CD4-positive, alpha-beta T cell treated with Interleukin-4 for 1 hour (primary cell): ENCODE data around the gene TNRC6C.
A peak's percentile ranks its signal among the peaks of the same experiment; 100 is the strongest.
"Not testable (repeated sequence)": the region's sequence is repeated elsewhere in the genome, so short reads cannot be mapped to it uniquely, and the experiment has no call there.

ENCODE experiments used
- DNase-seq, 2 donors: peaks; one replicate each; pipeline ENCODE4 v3.0.0-alpha.2; 2020 to 2022

Gene TNRC6C

DNA sequence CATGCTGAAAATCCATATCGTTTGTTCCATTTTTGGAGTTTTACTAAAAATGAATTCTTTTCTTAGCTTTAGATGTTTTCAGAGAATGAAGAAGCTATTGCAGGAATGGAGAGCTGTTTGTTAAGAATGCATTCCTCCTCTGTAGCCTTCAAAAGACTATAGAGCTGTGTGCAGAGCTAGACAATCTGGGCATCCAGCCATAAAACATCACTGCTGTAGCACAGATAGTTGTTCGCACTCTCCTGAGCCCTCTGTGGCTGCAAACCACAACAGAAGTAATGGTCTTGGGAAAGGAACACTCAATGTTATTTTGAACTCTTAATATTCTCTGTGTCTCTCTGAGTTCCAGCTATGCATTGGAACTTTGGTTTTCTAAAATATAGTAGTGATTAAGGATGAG, 4.9 kb downstream of the TNRC6C start:
- peak; percentile 58 to 63 for DNase-seq

DNA sequence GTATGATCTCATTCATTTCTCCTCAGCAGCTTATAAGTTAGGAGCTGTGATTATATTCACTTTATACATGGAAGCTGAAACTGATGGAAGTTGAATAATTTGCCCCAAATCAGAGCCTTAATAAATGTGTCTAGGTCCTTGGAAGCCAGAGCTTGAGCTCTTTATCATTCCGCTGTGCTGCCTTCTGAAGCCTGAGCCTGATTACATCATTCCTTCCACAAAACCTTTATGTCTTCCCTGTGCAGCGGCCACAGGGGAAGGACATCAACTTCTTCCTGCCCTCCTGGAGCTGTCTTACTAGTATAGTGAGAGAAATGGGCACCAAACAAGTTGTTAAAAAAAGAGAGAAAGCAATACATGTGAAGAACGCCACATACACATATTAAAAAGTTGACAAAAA, 6.8 kb downstream of the TNRC6C start:
- no peak for DNase-seq

DNA sequence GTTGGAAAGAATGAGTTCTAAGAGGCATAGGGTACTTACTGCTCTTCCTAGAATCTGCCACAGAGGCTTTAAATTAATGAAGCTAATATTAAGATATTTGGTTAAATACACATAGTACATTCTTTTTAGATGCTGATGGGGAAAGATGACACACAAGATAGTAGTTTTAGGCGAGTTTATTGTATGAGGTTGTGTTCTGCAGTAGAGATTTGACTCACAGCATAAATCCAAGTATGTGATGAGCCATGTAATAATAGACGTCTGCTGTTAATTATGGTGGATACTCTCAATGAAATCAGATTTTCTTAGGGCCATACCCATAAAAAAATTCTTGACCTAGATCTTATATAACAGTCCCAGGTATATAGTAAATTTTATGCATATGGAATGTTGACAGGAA, 8.0 kb downstream of the TNRC6C start:
- DNase-seq = no peak

DNA sequence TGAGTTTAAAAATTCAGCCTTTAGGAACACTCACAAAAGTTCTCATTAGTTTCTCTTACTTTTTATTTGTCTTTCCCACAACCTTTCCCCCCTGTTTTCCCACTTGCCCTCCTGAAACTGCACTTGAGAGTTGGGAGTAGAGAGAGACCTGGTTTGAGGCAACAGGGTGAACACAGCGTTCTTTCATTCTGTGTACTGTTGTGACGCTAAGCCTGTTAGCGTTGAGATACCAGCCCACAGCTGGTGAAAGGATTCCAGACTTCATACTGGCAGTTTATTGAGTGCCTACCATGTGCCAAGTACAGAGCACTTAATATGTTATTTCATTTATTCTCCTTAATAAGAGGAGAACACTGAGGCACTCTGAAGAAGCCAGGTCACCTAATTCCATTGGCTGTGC, 10.3 kb downstream of the TNRC6C start:
- no peak for DNase-seq

DNA sequence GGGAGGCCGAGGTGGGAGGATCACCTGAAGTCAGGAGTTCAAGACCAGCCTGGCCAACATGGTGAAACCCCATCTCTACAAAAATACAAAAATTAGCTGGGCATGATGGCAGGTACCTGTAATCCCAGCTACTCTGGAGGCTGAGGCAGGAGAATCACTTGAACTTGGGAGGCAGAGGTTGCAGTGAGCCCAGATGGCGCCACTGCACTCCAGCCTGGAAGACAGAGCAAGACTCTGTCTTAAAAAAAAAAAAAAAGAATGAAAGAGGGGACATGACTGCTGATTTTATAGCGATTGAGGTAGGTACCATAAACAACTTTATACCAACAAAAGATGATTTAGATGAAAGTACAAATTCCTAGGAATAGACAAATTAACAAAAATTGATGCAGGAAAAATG, 13.8 kb downstream of the TNRC6C start:
- not testable (repeated sequence) for DNase-seq

DNA sequence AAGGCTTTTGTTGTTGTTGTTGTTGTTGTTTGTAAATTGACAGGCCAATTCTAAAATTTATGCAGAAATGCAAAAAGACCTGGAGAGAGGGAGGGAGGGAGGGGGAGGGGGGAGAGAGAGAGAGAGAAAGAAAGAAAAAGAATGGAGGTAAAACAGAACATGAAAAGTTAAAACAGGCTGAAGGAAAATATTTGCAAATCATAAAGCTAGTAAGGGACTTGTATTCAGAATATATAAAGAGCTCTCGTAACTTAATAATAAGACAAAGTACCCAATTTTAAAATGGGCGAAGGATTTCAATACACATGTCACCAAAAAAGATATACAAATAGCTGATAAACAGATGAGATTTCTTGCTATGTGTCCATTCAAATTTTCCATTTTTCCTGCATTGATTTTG, 15.4 kb downstream of the TNRC6C start:
- no peak for DNase-seq

DNA sequence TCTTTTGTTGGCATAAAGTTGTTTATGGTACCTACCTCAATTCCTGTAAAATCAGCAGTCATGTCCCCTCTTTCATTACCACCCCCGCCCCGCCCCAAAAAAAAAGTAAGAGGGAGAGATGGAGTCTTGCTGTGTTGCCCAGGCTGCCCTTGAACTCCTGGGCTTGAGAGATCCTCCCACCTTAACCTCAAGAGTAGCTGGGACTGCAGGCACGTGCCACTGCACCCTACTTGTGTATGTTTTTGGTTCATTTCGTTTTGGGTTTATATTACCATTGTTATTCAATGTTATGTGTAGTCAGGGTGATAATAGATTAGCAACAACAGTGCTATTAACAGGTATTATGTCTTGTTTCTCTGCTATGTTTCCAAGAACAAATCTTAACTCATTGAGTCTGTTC, 15.9 kb downstream of the TNRC6C start:
- DNase-seq = no peak

DNA sequence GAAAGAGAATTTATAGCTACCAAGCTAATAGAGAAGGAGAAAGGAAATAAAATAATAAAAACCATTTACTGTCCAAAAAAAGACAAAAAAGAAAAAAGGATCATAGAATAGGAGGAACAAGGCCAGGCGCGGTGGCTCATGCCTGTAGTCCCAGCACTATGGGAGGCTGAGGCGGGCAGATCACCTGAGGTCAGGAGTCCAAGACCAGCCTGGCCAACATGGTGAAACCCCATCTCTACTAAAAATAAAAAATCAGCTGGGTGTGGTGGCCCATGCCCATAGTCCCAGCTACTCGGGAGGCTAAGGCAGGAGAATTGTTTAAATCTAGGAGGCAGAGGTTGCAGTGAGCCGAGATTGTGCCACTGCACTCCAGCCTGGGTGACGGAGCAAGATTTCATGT, 23.9 kb downstream of the TNRC6C start:
- DNase-seq = not testable (repeated sequence)

DNA sequence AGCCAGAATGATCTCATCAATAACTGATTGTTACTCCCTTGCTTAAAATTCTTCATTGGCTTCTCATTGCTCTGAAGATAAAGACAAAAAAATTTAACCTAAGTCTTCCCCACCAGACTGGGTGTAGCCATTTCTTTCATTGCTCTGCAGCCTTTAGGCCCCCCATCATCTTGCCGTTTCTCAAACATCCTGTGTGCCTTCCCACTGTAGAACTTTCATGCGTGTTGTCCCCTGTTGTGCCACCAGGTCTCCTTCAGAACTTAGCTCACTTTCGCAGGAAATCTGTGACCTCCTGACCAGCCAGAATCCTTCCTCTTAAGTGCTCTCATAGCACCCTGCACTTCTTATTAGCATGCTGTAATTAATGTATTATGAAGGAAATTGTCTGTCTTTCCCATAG, 31.8 kb downstream of the TNRC6C start:
- DNase-seq = no peak

DNA sequence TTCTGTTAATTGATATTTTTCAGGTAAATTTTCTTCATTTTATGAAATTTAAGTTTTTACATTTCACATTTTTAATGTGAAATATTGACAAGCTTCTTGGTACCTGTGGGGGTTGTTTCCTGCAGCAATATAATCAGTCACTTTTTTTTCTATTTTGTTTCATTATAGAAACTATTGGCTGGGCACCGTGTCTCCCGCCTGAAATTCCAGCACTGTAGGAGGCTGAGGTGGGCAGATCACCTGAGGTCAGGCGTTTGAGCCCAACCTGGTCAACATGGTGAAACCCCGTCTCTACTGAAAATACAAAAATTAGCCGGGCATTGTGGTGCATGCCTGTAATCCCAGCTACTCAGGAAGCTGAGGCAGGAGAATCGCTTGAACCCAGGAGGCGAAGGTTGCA, 35.2 kb downstream of the TNRC6C start:
- DNase-seq = not testable (repeated sequence)

DNA sequence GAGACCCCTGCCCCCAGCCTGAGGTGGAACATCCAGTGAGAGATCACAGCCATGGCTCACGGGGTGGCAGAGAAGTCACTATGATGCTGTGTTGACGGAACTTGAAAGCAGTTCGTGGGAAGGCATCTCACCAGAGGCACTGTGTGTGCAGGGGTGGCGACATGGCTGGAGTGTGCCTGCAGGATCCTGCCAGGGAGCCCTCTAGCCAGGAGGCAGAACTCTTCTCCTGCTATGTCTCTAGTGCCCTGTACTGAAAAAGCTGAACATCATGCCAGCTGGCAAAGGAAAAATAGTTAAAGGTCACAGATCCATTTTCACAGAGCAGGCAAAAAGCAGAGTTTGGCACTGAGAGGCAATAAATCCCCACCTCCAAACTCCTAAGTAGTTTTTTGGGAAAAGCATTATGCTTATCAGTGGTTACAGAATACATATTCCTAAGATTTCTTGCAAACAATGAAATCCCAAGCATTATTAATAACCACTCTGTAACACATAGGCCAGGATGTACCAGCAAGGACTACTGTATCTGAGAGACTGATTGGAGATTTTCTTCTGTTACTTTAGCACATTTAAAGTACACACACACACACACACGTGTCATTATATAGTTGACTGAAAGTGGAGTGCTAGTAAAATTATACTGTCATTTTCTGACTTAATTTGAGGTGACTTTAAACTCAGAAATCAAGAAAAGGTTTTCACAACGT, 36.8 kb downstream of the TNRC6C start:
- no peak for DNase-seq

DNA sequence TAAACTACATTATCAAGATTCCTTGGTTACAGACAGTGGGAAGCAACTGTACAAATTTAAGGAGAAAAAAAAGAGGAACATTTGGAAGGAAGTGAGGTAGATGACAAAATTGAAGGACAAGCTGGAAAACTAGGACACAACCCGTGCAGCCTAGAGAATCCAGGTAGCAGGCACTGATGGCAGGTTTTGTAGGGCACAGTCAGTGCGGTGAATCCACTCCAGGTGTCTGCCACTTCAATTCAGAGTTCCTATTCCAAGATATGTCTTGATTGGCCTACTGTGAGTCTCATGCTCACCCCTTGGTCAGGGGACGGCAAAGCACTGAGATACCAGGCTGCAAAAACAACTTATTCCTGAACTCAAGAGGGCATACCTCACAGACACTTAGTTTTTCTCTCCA, 37.8 kb downstream of the TNRC6C start:
- DNase-seq = no peak

DNA sequence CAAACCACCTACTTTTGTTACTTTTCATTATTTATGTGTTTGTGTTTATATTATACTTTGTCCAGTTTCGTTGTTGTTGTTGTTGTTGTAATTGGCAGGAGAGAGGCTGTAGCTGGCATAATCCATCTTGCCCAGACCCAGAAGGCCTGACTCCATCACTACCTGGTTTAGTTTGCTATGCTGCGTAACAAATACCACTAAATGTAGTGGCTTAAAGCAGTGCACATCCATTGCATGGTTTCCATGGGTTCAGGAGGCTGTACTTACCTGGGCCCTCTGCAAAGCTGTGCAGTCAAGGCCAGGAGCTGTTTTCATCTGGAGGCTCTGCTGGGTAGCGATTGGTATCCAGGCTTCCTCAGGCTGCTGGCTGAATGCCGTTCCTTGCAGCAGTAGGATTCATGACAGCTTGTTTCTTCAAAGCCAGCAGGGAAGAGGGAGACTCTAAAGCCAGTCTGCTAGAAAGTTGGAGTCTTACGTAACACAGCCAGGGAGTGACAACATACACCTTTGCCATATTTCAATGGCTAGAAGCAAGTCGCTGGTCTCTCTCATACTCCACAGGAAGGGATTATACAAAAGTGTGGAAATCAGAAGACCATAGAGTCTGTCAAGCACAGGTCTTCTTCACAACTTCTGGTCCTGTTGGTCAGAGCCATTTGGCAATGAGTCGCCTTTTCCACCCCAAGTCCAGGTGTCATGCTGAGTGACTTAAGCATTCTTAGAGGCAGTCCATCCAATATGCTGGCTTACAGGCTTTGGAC, 41.1 kb downstream of the TNRC6C start:
- DNase-seq = no peak

DNA sequence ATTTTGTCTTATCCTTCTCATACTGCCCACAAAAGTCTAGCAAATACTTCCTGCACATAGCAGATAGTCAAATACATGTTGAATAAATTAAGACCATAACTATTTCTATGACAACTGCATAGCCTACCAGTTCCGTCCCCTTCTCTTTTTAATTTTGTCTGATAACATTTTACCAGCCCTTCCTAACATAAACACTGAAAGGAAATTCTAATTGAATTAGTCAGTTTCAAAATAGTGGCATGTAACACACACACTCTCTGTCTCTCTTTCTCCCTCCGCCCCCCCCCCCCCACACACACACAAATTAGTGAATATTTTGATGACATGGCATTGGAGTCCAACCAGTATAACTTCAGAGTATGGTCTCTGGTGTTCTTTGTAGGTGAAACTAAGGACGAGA, 41.8 kb downstream of the TNRC6C start:
- DNase-seq = no peak

DNA sequence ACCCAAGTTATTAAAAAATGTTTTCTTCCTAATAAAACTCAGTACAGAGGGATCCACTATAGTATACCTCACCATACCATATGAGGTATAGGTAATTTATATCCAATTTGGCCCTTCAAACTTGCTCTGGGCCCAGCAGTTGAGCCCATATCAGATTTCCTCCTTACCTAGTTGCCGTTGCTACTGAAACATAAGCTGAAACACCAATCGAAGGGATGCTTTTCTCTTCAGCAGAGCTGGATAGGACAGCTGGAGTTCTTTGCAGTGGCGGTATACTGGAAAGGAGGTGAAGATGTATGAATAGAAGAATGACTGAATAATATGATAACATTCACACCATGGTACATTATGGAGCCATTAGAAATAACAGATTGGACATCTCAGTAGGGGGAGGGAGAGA, 42.7 kb downstream of the TNRC6C start:
- no peak for DNase-seq

DNA sequence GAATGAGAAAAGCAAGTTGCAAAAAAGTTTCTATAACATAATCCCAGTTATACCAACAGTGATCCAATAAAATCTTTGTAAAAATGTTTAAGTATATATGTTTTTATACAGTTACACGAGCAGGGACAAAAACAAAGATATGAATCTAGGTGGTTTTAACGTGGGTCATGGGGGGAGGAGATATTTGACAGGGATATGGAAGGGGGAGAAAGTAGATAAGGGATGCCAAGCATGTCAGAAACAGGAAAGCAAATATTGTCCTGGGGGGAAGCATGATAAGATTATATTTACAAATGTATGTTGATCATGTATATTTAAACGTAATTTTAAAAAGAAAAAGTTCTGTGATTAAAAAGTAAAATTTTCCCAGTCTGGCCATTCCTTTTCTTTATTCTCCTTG, 43.1 kb downstream of the TNRC6C start:
- DNase-seq = no peak

DNA sequence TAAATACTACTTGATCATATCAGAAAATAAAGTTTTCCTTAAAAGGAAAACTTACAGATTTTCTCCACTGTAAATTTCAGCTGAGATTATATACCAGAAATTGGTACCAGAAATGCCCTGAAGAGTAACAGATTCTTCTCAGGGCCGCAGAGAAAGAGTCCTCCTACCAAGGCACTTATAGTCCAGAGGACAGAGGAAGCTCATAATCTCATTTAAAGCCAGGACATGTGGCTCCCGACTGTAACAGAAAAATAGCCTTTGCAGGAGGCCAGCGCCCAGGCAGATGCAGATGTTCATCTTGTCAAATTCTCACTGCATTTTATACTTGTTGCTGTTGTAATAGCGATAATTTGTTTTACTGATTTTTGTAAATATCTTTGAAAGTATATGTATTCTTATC, 43.7 kb downstream of the TNRC6C start:
- no peak for DNase-seq

DNA sequence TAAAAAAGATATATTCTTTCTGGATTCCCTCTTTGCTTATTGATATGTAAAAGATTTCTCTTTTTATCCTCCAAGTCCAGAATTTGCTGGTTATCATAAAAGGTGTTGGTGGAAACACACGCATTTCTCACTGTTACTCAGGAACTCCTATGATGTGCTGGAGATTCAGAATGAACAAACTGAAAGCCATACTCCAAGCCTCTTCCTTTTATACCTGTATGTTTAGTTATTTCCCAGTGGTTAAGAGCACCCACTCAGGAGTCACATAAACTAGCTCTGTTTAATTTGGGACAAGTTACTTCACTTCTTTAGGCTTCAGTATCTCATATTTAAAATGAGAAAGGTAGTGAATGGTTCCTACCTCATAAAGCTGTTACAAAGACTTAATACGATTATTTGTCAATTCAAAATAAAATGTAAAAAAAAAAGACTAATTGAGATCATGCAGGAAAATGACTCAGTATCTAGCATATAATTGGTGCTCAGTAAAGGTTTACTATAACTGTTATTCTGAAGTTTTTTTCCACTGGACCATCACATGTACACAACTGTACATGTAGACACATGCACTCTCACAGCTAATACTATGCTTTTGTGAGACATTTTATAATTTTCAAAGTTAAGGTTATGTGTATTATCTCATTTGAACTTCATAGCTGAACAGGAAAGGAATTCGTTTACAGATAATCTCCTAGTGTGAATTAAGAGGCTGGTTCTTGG, 47.1 kb downstream of the TNRC6C start:
- DNase-seq = no peak

DNA sequence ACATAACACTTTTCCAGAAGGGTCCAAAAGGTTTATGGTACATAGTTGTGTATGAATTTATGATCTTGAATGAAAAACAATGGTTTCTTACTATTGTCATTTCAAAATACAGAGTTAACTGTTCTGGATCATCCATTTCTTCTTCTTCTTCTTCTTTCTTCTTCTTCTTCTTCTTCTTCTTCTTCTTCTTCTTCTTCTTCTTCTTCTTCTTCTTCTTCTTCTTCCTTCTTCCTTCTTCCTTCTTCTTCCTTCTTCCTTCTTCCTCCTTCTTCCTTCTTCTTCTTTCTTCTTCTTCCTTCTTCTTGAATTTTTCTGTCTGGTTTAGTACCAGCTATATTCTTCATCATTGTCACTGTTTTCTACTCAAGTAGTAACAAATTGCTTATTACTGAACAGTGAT, 47.8 kb downstream of the TNRC6C start:
- DNase-seq = no peak

DNA sequence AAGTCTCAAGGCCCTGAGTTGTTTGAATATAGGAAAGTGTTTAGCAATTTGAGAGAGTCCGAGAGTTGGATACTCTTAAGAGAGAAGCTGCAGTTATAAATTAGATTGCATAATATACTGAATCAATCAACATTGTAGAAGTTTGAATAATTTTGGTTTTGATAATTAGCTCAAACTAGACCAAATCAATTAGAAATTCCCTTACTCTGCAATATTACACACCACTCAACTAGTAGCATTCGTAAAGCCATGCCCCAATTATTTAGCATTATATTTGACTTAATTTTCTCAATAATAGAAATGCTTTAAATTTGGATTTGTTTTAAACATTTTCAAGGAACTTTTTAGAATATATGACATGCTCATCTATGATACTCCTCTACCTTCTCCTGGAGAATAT, 49.1 kb downstream of the TNRC6C start:
- DNase-seq = no peak

DNA sequence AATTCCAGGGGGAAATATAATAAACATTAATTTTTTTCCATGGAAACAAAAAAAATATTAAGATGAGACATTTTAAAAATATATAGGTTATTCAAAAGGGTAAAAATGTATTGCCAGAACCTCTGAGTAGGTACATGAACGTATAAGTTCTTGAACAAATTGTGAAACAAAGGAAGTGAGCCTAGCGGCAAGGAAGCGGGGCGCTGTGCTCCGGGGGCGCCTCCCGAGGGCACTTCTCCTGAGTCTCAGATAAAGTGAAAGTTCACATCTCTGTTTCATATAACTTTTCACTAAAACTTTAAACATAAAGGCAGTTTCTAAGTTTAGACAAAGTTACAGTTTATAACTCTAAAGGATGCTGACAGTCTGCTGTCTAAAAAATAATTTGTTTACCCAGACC, 52.3 kb downstream of the TNRC6C start:
- no peak for DNase-seq

DNA sequence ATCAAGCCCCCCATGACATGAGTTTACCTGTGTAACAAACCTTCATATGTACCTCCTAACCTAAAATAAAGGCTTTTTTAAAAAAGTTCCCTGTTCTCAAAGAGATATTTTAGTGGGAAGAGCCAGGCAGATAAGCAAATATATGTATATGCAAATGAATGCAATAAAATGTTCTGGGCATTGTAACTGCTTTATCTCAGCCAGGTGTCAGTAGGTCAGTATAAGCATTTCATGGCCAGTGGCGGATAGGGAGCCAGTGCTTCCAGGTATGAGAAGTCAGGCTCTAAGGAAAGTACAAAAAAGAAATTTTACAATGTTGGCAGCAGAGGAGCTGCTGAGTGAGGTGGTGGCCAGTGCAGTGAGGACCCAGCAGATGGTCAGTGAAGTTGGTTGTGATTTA, 53.9 kb downstream of the TNRC6C start:
- DNase-seq = no peak

DNA sequence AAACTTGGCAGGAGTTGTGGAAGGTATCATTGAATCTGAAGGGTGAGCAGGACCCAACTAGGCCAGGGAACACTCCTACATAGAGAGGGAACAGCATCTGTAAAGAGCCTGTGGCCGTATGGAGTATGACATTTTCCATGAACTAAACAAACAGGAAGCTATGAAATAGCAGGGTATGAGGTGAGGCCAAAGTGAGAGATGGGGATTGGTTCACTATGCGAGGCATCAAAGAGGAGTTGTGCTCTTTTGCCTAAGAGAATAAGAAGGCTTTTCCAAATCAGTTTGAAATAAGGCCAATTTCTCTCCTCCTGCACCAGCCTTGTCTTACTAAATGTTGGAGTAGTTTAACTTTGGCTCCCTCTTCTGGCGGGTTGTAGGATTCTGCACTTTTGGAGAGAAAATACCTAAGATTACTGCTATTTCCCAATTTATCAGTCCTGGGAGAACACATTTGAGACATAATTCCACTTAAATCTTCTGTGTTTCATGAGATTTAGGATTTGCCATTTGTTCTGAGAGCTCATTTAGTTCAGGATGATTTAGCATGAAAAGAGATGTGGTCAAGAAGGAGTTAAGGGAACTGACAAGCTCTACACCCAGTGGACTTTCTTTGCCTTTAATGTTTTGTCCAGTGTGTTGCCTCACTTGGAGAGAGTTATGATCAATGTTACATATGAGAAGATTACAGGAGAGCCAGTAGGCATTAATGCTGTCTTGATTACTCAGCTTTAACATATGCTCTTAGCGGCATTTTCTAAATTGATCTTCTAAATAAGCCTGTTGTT, 55.4 kb downstream of the TNRC6C start:
- DNase-seq = peak; percentile 54 to 73
